ENCODE results near the gene CAPRIN1.

The CAPRIN1 gene

DNA sequence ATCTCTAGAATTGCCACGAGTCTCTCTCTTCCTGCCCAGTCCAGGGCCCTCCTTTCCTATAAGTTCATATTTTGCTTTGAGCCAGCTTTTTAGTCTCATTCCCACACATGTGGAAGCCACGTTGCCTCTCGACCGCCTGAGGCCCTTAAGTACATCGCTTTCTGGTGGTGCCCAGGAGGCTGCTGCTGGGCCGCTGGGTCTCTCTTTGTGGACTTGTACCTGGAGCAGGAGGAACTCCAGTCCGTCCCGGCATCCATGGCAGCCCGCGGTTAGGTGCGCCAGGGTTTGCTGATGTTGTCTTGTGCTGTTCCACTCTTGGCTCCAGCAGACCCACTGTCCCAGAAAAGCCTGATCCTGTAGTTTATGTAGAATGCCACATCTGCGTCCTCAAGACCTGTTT is 94.9 kb downstream of the CAPRIN1 start:
- no peak for DNase-seq

DNA sequence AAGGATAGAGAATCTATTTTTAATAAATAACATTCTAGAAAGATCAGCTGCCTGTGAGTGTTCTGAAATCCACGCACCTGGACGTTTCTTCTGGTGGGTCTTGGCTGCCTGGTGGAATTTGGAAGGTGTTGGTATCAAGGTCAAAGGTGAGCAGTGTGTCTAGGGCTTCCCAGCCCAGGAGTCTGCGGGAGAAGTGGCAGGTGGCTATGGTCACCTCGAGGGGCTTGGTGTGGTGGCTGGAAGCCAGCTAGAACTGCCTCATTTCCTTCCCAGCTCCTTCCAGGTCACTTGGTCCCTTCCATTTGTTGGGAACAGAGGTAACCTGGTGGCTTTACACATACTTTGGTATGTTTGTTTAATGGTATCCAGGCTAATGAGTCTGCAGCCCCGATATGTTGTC is 95.3 kb downstream of the CAPRIN1 start:
- no peak for DNase-seq

GRCh38 chr11:34147581-34147980 is 96.0 kb downstream of the CAPRIN1 start:
- no peak for DNase-seq

DNA sequence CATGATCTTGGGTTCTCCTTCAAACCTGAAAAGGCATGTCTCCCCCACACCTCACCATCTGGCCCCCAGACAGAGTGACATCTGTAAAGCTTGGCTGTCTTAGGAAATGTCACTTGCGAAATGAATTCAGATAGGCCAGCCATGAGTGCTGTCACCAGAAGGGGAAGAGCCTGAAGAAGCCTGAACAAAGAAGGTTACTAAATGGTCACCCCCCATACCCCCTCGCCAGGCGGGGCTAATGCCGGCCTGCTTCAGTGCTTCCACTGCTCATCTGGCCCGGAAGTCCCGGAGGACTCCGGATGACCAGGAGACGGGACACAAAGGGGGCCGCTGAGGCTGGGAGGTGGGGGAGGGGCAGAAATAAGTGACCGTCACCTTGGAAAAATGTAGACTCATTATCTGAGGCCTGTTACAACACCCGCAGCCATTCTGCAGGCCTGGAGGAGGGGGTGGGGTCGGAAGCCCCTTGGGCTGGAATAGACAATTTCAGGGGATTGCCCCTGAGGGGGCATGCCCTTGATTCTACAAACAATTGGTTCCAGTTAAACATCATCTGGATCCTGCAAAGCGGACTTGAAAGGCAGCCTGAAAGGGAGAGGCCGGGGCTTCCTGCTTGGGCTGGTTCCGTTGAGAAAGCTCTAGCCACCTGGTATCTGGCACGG is 97.1 kb downstream of the CAPRIN1 start:
- DNase-seq = no peak

GRCh38 chr11:34149274-34149673 is 97.7 kb downstream of the CAPRIN1 start:
- no peak for DNase-seq

DNA sequence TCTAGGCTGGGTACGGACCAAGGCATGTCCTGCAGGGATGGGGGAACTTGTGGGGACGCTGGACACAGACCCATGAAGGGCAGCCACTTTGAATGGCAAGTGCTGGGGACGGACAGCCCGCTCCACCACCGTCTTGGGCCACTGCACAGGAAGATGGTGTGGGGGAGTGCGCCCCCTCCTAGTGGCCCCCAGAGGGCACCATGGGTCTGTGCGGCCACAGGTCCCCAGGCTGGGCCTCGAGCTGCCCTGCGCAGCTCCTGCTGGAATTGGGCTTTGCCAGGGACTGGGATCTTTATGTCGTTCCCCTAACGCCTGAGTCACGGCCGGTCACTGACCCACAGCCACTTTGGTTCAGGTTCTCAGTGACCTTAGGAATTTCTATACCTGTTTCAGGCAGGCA is 98.3 kb downstream of the CAPRIN1 start:
- no peak for DNase-seq

DNA sequence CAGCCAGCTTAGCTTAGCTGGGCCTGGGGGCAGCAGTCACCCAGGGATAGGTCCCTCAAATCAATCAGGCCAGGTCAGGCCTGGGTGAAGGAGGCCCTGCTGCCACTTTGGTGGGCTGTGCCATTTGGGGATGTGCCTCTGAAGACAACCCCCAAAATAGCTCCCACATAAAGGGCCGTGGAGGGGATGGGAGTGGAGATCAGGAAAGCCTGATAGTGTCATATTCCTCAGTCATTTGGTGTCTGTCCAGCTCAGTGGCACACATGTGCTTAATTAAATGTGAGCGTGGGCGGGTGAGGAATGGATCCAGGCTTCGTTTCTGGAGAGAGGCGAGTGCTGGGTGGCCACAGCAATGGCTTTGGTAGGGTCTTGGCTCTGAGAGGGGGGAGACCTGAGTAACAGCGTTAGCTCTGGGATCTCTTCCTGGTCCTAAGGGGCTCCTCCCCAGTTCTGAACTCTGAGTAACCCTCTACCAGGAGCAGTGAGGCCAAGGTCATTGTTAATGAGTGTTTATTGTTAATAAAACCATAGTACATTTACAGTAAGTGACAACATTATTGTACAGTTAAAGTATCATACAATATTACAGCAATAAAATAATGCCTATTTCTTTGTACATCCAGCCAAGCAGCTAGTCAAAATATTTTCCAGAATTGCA is 99.1 kb downstream of the CAPRIN1 start:
- DNase-seq = no peak

All from bone marrow (tissue), 2 donors.